NCI-H2029 treated with DMSO at 0.1 percent for 48 hours (cell line): ENCODE data around the gene GRM7.

Source experiments
- DNase-seq: peaks from one replicate; lab custom pipeline; 2025; lab: John Stamatoyannopoulos, UW

GRM7 gene

DNA sequence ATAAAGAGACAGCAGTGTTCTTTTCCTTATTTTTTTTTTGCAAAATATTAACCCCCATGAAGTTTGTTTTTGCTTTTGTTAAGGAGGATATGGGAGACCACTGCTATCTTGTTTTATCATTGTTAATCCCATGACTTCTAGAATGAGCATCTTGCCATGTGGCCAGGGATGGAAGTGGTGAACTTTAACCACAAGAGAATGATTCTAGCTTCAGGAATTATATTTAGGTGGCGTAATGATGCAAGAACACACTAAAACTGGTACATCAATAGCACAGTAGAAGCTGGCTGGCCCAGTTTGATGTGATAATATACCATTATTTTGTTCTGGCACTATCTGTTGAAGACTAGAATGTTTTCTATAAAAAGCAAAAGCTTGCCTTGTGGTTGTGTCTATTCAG, 720.9 kb downstream of the GRM7 start:
- DNase-seq: no peak

- no peak for DNase-seq
Measured at GRCh38 chr3:7585052-7585451, 724.1 kb downstream of the GRM7 start.

DNA sequence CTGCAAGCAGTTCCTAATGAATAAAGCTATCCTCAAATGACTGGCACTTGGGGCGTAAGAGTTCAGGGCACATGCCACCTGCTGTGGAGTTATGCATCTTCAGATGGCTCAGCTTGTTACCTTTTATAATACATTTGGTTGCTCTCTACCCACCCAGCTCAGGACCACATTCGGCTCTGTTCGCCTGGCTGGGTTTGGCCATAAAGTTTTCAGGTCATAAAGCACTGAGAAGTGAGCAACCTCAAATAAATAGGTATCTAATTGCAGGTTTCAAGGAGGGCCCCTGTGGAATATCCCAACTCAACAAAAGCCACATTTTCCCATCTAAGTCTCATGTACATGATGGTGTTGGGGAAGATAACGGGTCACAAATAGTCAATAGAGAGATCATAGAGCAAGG, 727.3 kb downstream of the GRM7 start:
- DNase-seq: no peak

DNA sequence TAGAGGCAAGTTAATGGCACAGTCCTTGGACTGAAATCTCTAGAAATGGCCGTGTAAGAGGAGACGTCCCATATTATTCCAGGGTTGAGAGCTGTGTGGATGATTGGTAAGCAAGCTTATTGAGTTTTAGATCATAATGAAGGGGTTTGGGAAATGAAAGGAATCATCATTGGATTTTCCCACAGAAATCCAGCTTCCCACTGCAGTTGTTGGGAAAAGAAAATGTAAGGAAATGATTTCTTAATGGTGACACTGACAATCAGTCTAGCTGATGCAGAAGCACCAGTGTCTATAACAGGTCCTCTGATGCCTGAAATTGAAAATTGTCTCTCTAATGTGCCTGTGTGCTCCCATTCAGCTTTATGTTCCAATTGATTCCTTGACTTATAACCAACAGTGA, 728.6 kb downstream of the GRM7 start:
- DNase-seq: no peak

GRCh38 chr3:7602297-7602696, 741.4 kb downstream of the GRM7 start:
- no peak for DNase-seq

DNA sequence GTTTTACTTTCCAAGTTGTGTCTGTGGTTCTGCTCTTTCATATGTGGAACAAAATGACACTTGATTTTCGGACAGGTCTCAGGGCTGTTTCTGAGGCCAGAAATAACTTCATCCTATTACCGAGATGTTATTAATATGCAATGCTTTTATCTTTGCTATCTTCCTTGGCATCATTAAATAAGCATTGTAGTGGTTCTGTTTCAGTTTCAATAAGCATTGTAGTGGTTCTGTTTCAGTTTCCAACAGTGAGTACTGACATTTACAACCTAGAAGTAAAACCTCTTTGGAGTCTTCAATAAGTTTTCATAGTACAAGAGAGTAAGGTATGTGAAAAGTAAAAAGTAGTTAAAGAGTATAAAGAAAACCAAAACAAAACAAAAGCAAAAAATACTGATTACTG, 746.2 kb downstream of the GRM7 start:
- no peak for DNase-seq

GRCh38 chr3:7607676-7608075, 746.8 kb downstream of the GRM7 start:
- DNase-seq: no peak

DNA sequence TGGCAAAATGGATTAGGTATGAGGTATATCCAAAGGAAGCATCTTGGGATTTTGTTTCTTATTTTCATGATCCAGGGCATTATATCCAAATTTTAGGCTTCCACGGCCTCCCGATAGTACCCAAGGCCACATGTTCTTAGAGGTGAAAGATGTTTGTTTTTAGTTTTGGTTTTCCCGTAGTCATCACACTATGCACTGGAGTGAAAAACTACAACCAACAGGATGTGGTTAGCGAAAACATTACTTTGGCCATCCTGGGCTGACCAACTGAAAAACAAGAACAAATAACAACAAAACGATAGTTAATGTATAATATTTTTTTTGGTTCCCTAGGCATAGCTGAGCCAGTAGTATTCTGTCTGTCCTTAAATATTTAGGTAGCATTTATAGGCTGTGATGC, 749.7 kb downstream of the GRM7 start:
- DNase-seq: no peak

GRCh38 chr3:7615043-7615442, 754.1 kb downstream of the GRM7 start:
- DNase-seq: no peak

GRCh38 chr3:7618606-7619005, 757.7 kb downstream of the GRM7 start:
- DNase-seq: no peak

GRCh38 chr3:7620401-7620800, 759.5 kb downstream of the GRM7 start:
- no peak for DNase-seq

- DNase-seq: no peak
Measured at GRCh38 chr3:7621046-7621630, 760.2 kb downstream of the GRM7 start.

GRCh38 chr3:7621651-7622050, 760.7 kb downstream of the GRM7 start:
- DNase-seq: no peak

DNA sequence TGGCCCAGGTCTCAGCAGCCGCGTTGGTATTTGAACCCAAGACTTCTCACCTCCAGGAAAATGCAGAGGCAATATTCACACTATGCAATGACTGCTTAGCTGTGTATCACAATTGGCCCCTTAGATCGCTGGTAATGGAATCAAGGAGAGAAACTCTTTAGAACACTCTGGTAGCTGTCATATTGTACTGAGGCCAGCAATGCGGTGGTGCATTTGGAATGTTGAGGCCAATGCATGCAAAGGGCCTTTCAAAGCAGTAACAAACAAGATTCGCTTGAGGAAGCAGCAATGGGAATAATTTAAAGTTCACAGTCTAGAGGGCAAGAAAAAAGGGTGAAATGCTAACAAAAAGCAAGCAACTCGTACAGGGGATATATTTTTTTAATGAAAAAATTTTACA, 764.1 kb downstream of the GRM7 start:
- DNase-seq: no peak

DNA sequence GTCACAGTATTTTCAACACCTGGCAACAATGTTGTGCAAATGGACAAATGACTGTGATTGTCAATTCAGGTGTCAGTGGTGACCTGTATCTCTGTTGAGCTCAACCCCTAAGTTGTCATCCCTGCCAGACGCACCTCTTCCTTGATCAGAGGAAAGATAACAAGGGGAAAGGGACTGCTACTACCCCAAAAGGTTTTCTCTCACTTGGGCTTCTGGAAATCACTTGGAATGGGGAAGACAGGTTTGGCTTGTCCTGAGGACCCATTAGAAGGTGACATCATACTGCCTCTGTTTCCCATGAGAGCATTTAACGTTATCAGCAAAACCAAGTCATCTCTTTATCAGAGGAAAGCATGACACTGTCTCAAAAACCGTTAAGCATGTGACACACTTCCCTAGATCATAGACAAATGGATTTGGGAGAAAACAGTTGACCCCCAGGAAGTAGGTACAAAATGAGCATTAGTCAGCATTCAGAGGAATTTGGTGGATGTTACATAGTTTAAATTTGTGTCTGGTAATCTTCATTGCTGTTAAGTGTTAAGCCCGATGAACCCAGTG, 769.5 kb downstream of the GRM7 start:
- DNase-seq: no peak

DNA sequence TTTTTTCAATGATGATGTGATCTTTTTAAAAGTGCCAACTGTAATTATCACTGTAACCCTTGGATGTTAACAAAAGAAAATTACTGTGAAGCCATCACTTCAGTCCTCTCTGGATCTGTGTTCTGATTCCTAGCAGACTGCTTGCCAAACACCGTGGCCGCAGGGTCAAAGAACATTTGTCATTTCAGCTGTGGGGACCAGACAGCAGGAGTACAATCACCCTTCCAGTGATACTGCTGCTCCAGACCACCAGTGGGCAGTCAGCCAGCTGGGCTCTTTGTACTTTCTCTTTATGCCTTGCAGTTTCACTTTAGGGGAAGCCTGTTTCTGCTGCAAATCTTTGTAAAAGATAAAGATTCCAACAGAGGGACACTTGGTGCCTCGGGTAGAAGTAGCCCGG, 770.0 kb downstream of the GRM7 start:
- DNase-seq: no peak

DNA sequence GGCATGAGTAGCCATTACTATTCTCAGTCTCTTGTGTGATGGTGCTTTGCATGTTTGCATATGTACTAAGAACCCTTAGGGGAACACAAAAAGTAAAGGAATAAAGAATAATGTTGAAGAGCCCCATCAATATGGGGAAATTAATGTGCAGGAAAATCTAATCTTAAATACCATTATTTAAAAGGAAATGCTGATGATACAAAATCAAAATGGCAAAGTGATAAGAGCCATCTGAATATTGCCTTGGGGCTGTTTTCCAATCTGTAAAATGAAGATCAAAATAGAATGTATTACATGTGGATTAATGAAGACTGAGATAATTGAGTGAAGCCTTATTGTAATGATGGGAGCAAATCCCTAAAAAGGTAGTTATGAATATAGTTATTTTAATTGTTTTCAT, 771.4 kb downstream of the GRM7 start:
- DNase-seq: no peak

DNA sequence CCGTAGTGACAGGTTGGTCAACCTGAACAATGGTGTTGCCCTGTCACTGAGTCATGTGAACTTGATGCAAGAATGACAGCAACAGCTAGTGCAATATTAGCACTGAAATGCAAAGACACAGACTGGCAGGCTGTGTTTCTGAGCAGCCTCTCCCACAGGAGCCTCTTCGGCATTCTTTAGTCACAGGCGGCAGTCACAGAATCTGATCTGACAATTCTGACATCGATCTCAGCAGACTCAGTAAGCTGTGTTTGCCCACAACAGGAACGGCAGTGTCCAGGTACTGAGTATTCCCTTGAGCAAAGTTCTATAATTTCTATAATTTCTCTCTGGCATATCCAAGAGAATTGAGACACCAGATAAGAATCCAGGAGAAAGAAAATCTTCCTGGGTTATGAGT, 776.8 kb downstream of the GRM7 start:
- DNase-seq: no peak

DNA sequence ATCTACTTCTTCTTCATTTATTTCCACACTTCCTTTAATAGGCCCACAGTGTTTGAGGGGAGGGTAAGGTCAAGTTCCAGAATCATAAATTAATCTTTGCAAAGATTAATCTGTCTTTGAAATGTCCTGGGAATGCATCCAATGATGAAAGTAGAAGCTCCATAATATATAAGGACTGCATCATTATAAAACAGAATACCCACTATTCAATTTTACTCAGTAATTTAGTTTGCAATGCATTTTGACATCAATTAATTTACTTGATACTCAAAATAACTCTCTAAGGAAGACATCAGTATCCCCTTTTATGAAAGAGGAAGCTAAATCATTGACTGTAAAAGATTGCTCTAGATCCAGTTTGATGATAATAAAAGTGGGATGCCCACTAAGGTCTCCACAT, 777.2 kb downstream of the GRM7 start:
- DNase-seq: no peak

GRCh38 chr3:7640787-7641186, 779.9 kb downstream of the GRM7 start:
- DNase-seq: no peak

GRCh38 chr3:7646851-7647250, 785.9 kb downstream of the GRM7 start:
- DNase-seq: no peak

DNA sequence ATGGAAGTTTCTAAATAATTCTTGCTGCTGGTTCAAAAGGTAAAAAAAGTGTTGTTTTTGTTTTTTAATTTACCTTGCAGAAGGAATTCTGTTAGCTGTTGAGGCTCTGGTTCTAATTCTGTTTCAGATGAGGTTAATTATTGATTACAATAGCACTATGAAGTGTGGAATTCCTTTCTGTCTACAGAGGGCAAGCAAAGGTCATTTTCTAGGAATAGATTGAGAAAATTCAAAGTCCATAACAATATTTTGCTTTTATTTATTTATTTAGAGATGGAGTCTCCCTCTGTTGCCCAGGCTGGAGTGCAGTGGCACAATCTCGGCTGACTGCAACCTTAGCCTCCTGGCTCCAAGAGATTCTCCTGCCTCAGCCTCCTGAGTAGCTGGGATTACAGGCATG, 789.6 kb downstream of the GRM7 start:
- DNase-seq: no peak

DNA sequence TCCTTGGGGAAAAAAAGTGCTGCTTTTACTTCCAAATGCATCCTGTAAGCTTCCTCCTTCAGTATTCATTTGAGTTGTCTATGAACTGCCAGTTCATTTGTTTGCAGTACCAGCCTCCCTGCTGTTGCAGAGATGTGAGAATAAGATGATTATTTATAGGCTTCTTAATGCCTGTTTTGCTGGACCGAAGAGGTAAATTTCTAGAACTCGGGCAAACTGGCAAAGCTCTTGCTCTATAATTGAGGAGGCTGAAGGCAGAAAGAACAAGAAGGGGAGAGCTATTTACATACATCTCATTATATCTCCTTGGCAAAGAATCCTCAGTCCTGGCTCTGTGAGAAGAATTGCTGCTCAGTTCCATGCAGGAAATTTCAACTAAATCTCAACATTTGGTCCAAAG, 790.4 kb downstream of the GRM7 start:
- no peak for DNase-seq
